Kidney capillary endothelial cell (primary cell): Measurements from ENCODE around the gene ASH1L.
A peak's percentile ranks its signal among the peaks of the same experiment; 100 is the strongest.

Source experiments
- DNase-seq: peaks from one replicate; pipeline ENCODE4 v3.0.0-alpha.2; 2018; ENCODE audit warnings: low spot score

The ASH1L gene

GRCh38 chr1:155327981-155328380 is 234.6 kb downstream of the ASH1L start:
- no peak for DNase-seq

- DNase-seq, result no peak
Measured at GRCh38 chr1:155326631-155327037, 236.0 kb downstream of the ASH1L start.

- DNase-seq, result no peak
Measured at GRCh38 chr1:155326020-155326526, 236.5 kb downstream of the ASH1L start.

- no peak for DNase-seq
Measured at GRCh38 chr1:155325603-155325893, 237.1 kb downstream of the ASH1L start.

- no peak for DNase-seq
Measured at GRCh38 chr1:155324717-155325602, 237.6 kb downstream of the ASH1L start.

- DNase-seq, result peak; percentile 87
Measured at GRCh38 chr1:155324037-155324716, 238.4 kb downstream of the ASH1L start.

- peak; percentile 68 for DNase-seq
Measured at GRCh38 chr1:155323729-155324036, 238.9 kb downstream of the ASH1L start.

GRCh38 chr1:155322953-155323728 is 239.5 kb downstream of the ASH1L start:
- DNase-seq, result peak; percentile 81

- no peak for DNase-seq
Measured at GRCh38 chr1:155322571-155322952, 240.0 kb downstream of the ASH1L start.

GRCh38 chr1:155321639-155322503 is 240.7 kb downstream of the ASH1L start:
- no peak for DNase-seq

- DNase-seq, result no peak
Measured at GRCh38 chr1:155320661-155321617, 241.7 kb downstream of the ASH1L start, which contains the start of gene RUSC1. TSS of gene RUSC1 (plus strand) at chr1:155320894. CDS start at chr1:155321774, 880 bp downstream.

- DNase-seq, result no peak
Measured at GRCh38 chr1:155320252-155320651, 242.4 kb downstream of the ASH1L start.

GRCh38 chr1:155319536-155319935 is 243.1 kb downstream of the ASH1L start:
- no peak for DNase-seq

GRCh38 chr1:155318082-155318481 is 244.5 kb downstream of the ASH1L start:
- DNase-seq, result no peak

- no peak for DNase-seq
Measured at GRCh38 chr1:155316922-155317321, 245.7 kb downstream of the ASH1L start.

- no peak for DNase-seq
Measured at GRCh38 chr1:155313261-155313660, 249.3 kb downstream of the ASH1L start.

GRCh38 chr1:155309423-155310021 is 253.1 kb downstream of the ASH1L start:
- peak; percentile 83 for DNase-seq

GRCh38 chr1:155308493-155309422 is 253.8 kb downstream of the ASH1L start, which contains the start of gene FDPS:
TSS of gene FDPS (plus strand) at chr1:155308866. CDS start at chr1:155309790, 924 bp downstream.
- peak; percentile 98 for DNase-seq

GRCh38 chr1:155307247-155307740 is 255.3 kb downstream of the ASH1L start:
- DNase-seq, result peak; percentile 50
